ENCODE data around the gene A2ML1. TPM values are rescaled to one million over a fixed set of nuclear protein-coding genes. Genes with fewer than 3 reads are reported as not detected.
"Not testable (repeated sequence)": the region's sequence is repeated elsewhere in the genome, so short reads cannot be mapped to it uniquely, and the experiment has no call there.

A2ML1 gene
- total and polyA plus RNA-seq, 4 donors, result 0.04 to 1.1 (median 0.06) TPM; not detected in 1

DNA sequence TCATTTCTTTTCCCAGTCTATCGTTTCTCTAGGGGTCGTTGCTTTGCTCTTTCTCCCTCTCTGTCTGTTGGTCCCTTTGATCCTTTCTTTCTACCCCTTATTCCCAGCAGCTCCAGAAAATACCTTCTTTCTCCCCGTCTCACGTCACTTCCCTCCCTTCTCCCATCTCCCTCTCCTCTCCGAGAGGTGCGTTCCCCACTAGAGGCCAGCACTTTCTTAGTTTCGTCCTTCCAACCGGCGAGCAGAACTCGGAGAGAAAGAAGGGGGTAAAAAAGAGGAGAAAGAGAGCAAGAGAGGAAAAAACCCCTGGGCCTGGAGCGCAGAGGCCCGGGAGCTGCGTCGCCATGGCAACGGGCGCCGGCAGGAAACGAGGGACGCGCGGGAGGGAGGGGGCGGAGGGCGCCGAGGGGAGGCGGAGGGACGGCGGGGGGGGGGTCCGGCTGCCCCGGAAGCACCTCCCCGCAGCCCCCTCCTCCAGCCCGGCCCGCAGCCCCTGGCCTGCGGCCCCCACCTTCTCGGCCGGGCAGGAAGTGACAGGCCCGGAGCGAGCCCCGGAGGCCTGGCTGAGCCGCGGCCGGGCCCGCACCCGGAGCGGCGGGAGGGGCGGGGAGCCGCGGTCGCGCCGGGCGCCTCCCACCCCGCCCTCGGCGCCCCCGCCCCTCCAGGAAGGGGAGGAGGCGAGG, 91.8 kb downstream of the A2ML1 start, which contains the start of gene PHC1:
TSS of gene PHC1 (plus strand) at position 477 of the 683 bp plus-strand sequence. CDS start 3,169 bp downstream, outside the sequence.
- H3K9ac ChIP-seq (ENCODE audit: insufficient read depth in 1 of 2, low read length in 2 of 2), result peak within 1 kb of the TSS; percentile 96 to 98
- H3K4me1 ChIP-seq (ENCODE audit: control insufficient read depth in 5 of 5, insufficient read depth in 5 of 5, low read length in 5 of 5), result peaks cover 0 to 35% (median 11%) of the 10 kb centered on the region in 5 donors
- 0% methylated on average over 15 to 31 of the region's 57 CpGs for WGBS, 2 donors
- peak within 1 kb of the TSS; percentile 71 to 96 for H3K27ac ChIP-seq (ENCODE audit: low read depth in 1 of 2, low read length in 1 of 2)
- H3K36me3 ChIP-seq (ENCODE audit: control insufficient read depth in 4 of 4, insufficient read depth in 4 of 4, low read length in 4 of 4); H3K27me3 ChIP-seq (ENCODE audit: control insufficient read depth in 3 of 3, insufficient read depth in 3 of 3, low read length in 2 of 3); H3K9me3 ChIP-seq (ENCODE audit: control insufficient read depth in 4 of 4, insufficient read depth in 3 of 4, low read length in 3 of 4): not testable (repeated sequence)
- ATAC-seq (ENCODE audit: insufficient read depth, low FRiP score) (peak; percentile 87), DNase-seq (peak; percentile 93 to 95 (median 94))
- TF ChIP-seq, protein P1, sequence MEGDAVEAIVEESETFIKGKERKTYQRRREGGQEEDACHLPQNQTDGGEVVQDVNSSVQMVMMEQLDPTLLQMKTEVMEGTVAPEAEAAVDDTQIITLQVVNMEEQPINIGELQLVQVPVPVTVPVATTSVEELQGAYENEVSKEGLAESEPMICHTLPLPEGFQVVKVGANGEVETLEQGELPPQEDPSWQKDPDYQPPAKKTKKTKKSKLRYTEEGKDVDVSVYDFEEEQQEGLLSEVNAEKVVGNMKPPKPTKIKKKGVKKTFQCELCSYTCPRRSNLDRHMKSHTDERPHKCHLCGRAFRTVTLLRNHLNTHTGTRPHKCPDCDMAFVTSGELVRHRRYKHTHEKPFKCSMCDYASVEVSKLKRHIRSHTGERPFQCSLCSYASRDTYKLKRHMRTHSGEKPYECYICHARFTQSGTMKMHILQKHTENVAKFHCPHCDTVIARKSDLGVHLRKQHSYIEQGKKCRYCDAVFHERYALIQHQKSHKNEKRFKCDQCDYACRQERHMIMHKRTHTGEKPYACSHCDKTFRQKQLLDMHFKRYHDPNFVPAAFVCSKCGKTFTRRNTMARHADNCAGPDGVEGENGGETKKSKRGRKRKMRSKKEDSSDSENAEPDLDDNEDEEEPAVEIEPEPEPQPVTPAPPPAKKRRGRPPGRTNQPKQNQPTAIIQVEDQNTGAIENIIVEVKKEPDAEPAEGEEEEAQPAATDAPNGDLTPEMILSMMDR (IDR thresholded peaks at IDR 0.05; ENCODE audit: control extremely low read depth, extremely low read depth), result peak; percentile 1
- H3K4me3 ChIP-seq, result peak within 1 kb of the TSS; percentile 65

DNA sequence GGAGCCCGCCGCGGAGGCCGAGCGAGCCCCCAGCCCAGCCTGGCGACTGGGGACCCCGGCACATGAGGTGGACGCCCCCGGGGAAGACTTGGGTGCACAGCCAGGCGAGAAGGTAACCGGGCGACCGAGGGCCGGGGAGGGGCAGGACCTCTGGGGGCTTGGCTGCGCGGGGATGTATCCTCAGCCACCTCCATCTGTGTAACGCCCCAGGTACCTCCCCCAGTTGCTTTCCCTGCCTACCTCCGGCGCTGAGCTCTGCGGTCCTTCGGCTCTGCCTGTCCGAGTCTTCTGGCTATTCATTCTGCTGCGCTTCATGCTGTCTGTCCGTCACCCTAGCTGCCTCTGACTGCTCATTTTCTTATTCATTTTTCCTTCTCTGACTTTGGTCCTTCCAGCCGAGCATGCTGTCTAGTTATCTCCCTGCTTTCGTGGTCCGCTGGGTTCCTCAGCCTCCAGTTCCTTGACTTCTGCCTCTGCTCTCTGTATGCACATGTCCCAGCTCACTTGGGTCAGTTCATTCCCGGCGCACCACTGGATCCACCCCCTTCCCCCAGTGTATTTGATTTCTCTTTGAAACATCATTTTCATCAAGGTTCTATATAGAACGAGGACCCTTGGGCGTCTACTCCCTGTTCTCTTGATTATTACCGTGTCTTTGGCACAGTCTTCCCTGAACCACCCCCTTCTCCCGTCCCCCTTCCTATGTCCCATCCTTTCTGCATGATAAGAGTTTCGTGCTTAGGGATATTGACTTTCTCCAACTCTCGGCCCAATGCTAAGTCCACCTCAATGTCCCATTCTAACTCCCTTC, 92.5 kb downstream of the A2ML1 start:
- DNase-seq, result peak; percentile 56 to 66 (median 62)
- peaks cover 0 to 35% (median 11%) of the 10 kb centered on the region in 5 donors for H3K4me1 ChIP-seq (ENCODE audit: control insufficient read depth in 5 of 5, insufficient read depth in 5 of 5, low read length in 5 of 5)
- H3K27me3 ChIP-seq (ENCODE audit: control insufficient read depth in 3 of 3, insufficient read depth in 3 of 3, low read length in 2 of 3), result no peaks in the 10 kb centered on the region
- no peaks in the 10 kb centered on the region for H3K9me3 ChIP-seq (ENCODE audit: control insufficient read depth in 4 of 4, insufficient read depth in 3 of 4, low read length in 3 of 4)
- WGBS, 2 donors, result 2% methylated on average over 28 to 29 of the region's 35 CpGs
- peak; percentile 75 for ATAC-seq (ENCODE audit: insufficient read depth, low FRiP score)
- H3K4me3 ChIP-seq, result peak overlapping the region; percentile 57
- H3K9ac ChIP-seq (ENCODE audit: insufficient read depth in 1 of 2, low read length in 2 of 2), result peak overlapping the region; percentile 65 to 85
- H3K36me3 ChIP-seq (ENCODE audit: control insufficient read depth in 4 of 4, insufficient read depth in 4 of 4, low read length in 4 of 4), result peaks cover 0 to 7% (median 4%) of the 10 kb centered on the region in 4 donors
- TF ChIP-seq, protein P1 (IDR thresholded peaks at IDR 0.05; ENCODE audit: control extremely low read depth, extremely low read depth), result no peak
- H3K27ac ChIP-seq (ENCODE audit: low read depth in 1 of 2, low read length in 1 of 2), result peak overlapping the region; percentile 35 to 72

DNA sequence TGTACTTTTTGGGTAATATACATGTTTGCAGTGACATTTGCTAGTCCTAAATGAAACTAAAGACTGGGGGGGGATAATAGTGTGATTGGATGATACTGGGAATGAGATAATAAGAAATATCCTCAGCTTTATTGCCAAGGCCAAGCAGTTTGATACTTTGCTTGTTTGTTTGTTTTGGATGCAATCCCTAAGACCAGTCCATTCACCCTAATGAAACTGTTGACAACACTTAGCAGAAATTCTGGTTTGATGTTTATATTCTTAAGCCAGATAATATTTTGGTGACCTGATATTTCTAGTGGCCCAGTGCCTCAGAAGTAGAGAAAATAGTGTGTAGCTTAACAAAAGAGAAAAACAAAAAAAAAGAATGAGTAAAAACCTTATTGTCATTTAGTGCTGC, 93.7 kb downstream of the A2ML1 start:
- H3K27me3 ChIP-seq (ENCODE audit: control insufficient read depth in 3 of 3, insufficient read depth in 3 of 3, low read length in 2 of 3), result no peaks in the 10 kb centered on the region
- H3K9me3 ChIP-seq (ENCODE audit: control insufficient read depth in 4 of 4, insufficient read depth in 3 of 4, low read length in 3 of 4), result no peaks in the 10 kb centered on the region
- peaks cover 3 to 13% (median 6%) of the 10 kb centered on the region in 4 donors for H3K36me3 ChIP-seq (ENCODE audit: control insufficient read depth in 4 of 4, insufficient read depth in 4 of 4, low read length in 4 of 4)
- H3K4me3 ChIP-seq, result no peak overlapping the region
- no peak overlapping the region for H3K27ac ChIP-seq (ENCODE audit: low read depth in 1 of 2, low read length in 1 of 2)
- DNase-seq, result peak in 1 of 3 donors; percentile 11
- no peak overlapping the region for H3K9ac ChIP-seq (ENCODE audit: insufficient read depth in 1 of 2, low read length in 2 of 2)
- TF ChIP-seq, protein P1 (IDR thresholded peaks at IDR 0.05; ENCODE audit: control extremely low read depth, extremely low read depth), result no peak
- H3K4me1 ChIP-seq (ENCODE audit: control insufficient read depth in 5 of 5, insufficient read depth in 5 of 5, low read length in 5 of 5), result peaks cover 0 to 35% (median 11%) of the 10 kb centered on the region in 5 donors
- no peak for ATAC-seq (ENCODE audit: insufficient read depth, low FRiP score)
